OCI-LY7 (cell line): ENCODE measurements around the gene SMIM11. TPM values are rescaled to one million over a fixed set of nuclear protein-coding genes. Genes with fewer than 3 reads are reported as not detected.

Experiments
- BruUV-seq: library from RNA; stranded (reverse); fragments of 400-500 nt; replicated peaks from 2 replicates; lab custom pipeline; 2021; lab: Mats Ljungman, UMichigan
- CTCF ChIA-PET: fragments of 300-600 bp; sonication (Branson Sonifier 250); formaldehyde crosslinking; loops from one replicate; lab custom pipeline; 2022; ENCODE audit warnings: antibody characterized with exemption; ENCODE audit not compliant: unreplicated experiment; lab: Charles Lee
- POLR2A ChIA-PET: fragments of 300-600 bp; sonication (Branson Sonifier 250); formaldehyde crosslinking; loops from one replicate; lab custom pipeline; 2022; ENCODE audit warnings: antibody characterized with exemption; lab: Charles Lee
- DNase-seq: peaks from one replicate; pipeline ENCODE4 v3.0.0-alpha.2; 2015; ENCODE audit warnings: low spot score
- H2AFZ ChIP-seq: fragments of 200-600 bp; sonication (generic), shearing (Covaris generic); 2 replicates; pipeline ENCODE4 v1.6.1; 2014; ENCODE audit warnings: mild to moderate bottlenecking, antibody characterized with exemption, low read length, moderate library complexity
- H3K27ac ChIP-seq: fragments of 200-600 bp; sonication (generic); 2 replicates; pipeline ENCODE4 v1.5.1; 2014; ENCODE audit warnings: mixed run types, low read depth, mild to moderate bottlenecking, moderate library complexity, low read length, inconsistent platforms; ENCODE audit not compliant: poor library complexity, severe bottlenecking
- H3K36me3 ChIP-seq: fragments of 200-600 bp; sonication (generic); 2 replicates; pipeline ENCODE4 v1.6.1; 2014; ENCODE audit warnings: mild to moderate bottlenecking, antibody characterized with exemption, low read length, moderate library complexity, mixed read lengths; ENCODE audit not compliant: insufficient read depth
- H3K4me1 ChIP-seq: fragments of 200-600 bp; sonication (generic); 2 replicates; pipeline ENCODE4 v1.5.1; 2014; ENCODE audit warnings: mild to moderate bottlenecking, low read length; ENCODE audit not compliant: insufficient read depth, poor library complexity, severe bottlenecking
- H3K4me2 ChIP-seq: fragments of 200-600 bp; sonication (generic); 2 replicates; pipeline ENCODE4 v1.6.1; 2014; ENCODE audit warnings: mild to moderate bottlenecking, low read length
- H3K4me3 ChIP-seq: fragments of 200-600 bp; sonication (generic); 2 replicates; pipeline ENCODE4 v1.5.1; 2014; ENCODE audit warnings: mild to moderate bottlenecking, low read depth, low read length; ENCODE audit not compliant: poor library complexity, severe bottlenecking
- H3K79me2 ChIP-seq: fragments of 200-600 bp; sonication (generic); 2 replicates; pipeline ENCODE4 v1.6.1; 2016; ENCODE audit warnings: low read depth, mild to moderate bottlenecking, low read length, moderate library complexity, mixed read lengths; ENCODE audit not compliant: insufficient read depth
- H3K9me2 ChIP-seq: fragments of 200-600 bp; sonication (generic); 2 replicates; pipeline ENCODE4 v1.6.1; 2016; ENCODE audit warnings: mild to moderate bottlenecking, low read length, mixed read lengths; ENCODE audit not compliant: insufficient read depth
- H3K9me3 ChIP-seq: fragments of 200-600 bp; sonication (generic); 2 replicates; pipeline ENCODE4 v1.6.1; 2014; ENCODE audit warnings: mild to moderate bottlenecking, mixed run types, low read length, mixed read lengths
- H4K20me1 ChIP-seq: fragments of 200-600 bp; sonication (generic); 2 replicates; pipeline ENCODE4 v1.6.1; 2014; ENCODE audit warnings: mild to moderate bottlenecking, antibody characterized with exemption, low read length, moderate library complexity, mixed read lengths; ENCODE audit not compliant: insufficient read depth
- CTCF ChIP-seq: fragments of 200-600 bp; sonication (generic); conservative IDR thresholded peaks from 2 replicates; pipeline ENCODE4 v1.5.1; 2014; ENCODE audit warnings: mild to moderate bottlenecking, antibody characterized with exemption, low read length, moderate library complexity, mixed read lengths
- EZH2phosphoT487 ChIP-seq: fragments of 200-600 bp; sonication (generic); IDR thresholded peaks from 2 replicates; pipeline ENCODE4 v1.6.1; 2018; ENCODE audit warnings: low read depth, borderline replicate concordance, mild to moderate bottlenecking, mixed run types, antibody characterized with exemption, low read length, moderate library complexity, mixed read lengths
- intact Hi-C: fragments of 100-400 bp; cut with micrococcal nuclease; formaldehyde crosslinking; loops from one replicate; pipeline ENCODE4 v1.10.0; 2022; ENCODE audit not compliant: unreplicated experiment
- total RNA-seq, 2 experiments: library from RNA; depleted of rRNA in 1 of 2; stranded (reverse); fragments of >200 nt in 1 of 2; shearing (Covaris generic) in 1 of 2; gene quantifications; 2 replicates each; pipeline ENCODE4 v1.2.3, GENCODE V29; 2014 to 2022

Gene SMIM11
- total RNA-seq, 2 experiments from 2014 or later = 3.8 to 6.1 TPM

DNA sequence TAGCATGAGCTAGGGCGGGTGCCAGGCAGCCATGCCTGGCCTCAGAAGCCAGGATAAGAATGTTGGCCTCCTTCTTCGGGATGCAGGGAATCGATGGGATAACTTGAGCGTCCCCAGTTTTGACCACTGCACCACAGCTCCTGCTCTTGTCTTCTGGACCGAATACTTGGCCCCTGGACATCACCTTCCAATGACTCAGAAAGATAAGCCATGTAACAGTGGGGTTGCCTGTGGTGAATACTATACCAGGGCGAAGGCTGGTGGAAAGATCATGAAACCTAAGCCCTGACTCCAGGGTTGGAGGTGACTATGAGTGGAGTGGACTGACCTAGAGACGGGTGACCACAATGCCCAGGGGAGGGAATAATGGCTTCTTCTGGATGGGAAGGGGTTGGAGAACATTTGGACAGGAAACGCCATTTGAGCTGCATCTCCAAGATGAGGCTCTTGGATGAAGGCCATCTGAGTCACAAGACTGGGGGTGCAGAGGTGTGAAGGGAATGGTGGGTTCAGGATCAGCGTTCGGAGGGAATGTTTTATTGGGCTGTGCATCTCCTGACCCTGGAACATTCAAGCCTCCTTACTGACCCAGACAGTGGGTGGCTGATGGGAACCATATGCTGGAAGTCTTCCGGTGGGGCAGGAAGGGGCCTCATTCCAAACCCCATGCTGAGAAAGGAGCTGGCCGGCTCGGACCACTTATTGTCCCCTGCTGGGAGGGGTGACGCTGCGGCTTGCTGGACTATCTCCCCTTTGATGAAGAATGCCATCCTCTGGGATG is 30.0 kb upstream of the SMIM11 start:
- no TSS peak for BruUV-seq
- H3K9me2 ChIP-seq = no peaks in the 10 kb centered on the region
- no peak overlapping the region for H3K4me3 ChIP-seq
- no peaks in the 10 kb centered on the region for H3K4me1 ChIP-seq
- no peaks in the 10 kb centered on the region for H3K9me3 ChIP-seq
- POLR2A ChIA-PET = no interaction called here
- intact Hi-C loops = loop anchor here (5.0 kb wide), 1 partner anchor 323 kb away; no protein-coding TSS in a partner anchor
- H3K4me2 ChIP-seq = no peak overlapping the region
- TF ChIP-seq EZH2phosphoT487 (no peak), CTCF (no peak)
- H3K27ac ChIP-seq = no peak overlapping the region
- H2AFZ ChIP-seq = no peak overlapping the region
- no peaks in the 10 kb centered on the region for H4K20me1 ChIP-seq
- DNase-seq = no peak
- CTCF ChIA-PET = no interaction called here
- no peaks in the 10 kb centered on the region for H3K79me2 ChIP-seq
- H3K36me3 ChIP-seq = no peaks in the 10 kb centered on the region

- intact Hi-C loops = loop anchor here (5.0 kb wide), 1 partner anchor 324 kb away; no protein-coding TSS in a partner anchor
- H3K4me3 ChIP-seq = no peak overlapping the region
- no peak overlapping the region for H2AFZ ChIP-seq
- no peaks in the 10 kb centered on the region for H3K9me2 ChIP-seq
- H4K20me1 ChIP-seq = no peaks in the 10 kb centered on the region
- no peak for TF ChIP-seq CTCF
- TF ChIP-seq EZH2phosphoT487 = no peak
- no TSS peak for BruUV-seq
- CTCF ChIA-PET = no interaction called here
- H3K4me2 ChIP-seq = no peak overlapping the region
- H3K27ac ChIP-seq = no peak overlapping the region
- no peaks in the 10 kb centered on the region for H3K9me3 ChIP-seq
- H3K79me2 ChIP-seq = no peaks in the 10 kb centered on the region
- H3K4me1 ChIP-seq = no peaks in the 10 kb centered on the region
- DNase-seq = no peak
- POLR2A ChIA-PET = no interaction called here
- H3K36me3 ChIP-seq = no peaks in the 10 kb centered on the region
Measured at GRCh38 chr21:34345892-34346291, 29.4 kb upstream of the SMIM11 start.
